HCT116 (cell line): ENCODE measurements around the gene B3GNT5. TPM values are rescaled to one million over a fixed set of nuclear protein-coding genes. Genes with fewer than 3 reads are reported as not detected.

Experiments used
- ATAC-seq: fragments of 200-7000 bp; cut with Tn5 transposase; 2 replicates; pipeline ENCODE4 v1.9.1; 2020; ENCODE audit warnings: mild to moderate bottlenecking, moderate library complexity
- BruUV-seq: library from RNA; stranded (reverse); fragments of 400-500 nt; replicated peaks from 2 replicates; lab custom pipeline; 2021; lab: Mats Ljungman, UMichigan
- CTCF ChIA-PET: fragments of 300-600 bp; sonication (Branson Sonifier 250); formaldehyde crosslinking; loops from one replicate; lab custom pipeline; 2021; ENCODE audit warnings: antibody characterized with exemption; lab: Charles Lee
- POLR2A ChIA-PET: fragments of 300-600, 350-600 bp; sonication (Branson Sonifier 250); formaldehyde crosslinking; loops from one replicate; lab custom pipeline; 2021; ENCODE audit warnings: antibody characterized with exemption; lab: Charles Lee
- RAD21 ChIA-PET, 2 experiments: fragments of 300-600 bp; sonication (Branson Sonifier 250); formaldehyde crosslinking; loops; one replicate each; lab custom pipeline; 2023; ENCODE audit warnings: low total read pairs in 2 of 2; ENCODE audit not compliant: uncharacterized antibody in 2 of 2, unreplicated experiment in 2 of 2, low non-redundant PET in 1 of 2; lab: Charles Lee
- DNase-seq: peaks from one replicate; pipeline ENCODE4 v3.0.0-alpha.2; 2010; ENCODE audit warnings: low read depth, low spot score
- H2AFZ ChIP-seq: fragments of 200-600 bp; shearing (Covaris generic), sonication (generic); 2 replicates; pipeline ENCODE4 v1.6.1; 2017; ENCODE audit warnings: low read depth, mixed run types, mixed read lengths, antibody characterized with exemption, low read length; ENCODE audit not compliant: poor library complexity, severe bottlenecking
- H3K27ac ChIP-seq: 2 replicates; pipeline ENCODE4 v1.5.1; 2012; ENCODE audit warnings: low read depth, low read length
- H3K27me3 ChIP-seq: fragments of 200-600 bp; sonication (generic); 2 replicates; pipeline ENCODE4 v1.6.1; 2016; ENCODE audit warnings: mixed run types, low read length, mixed read lengths; ENCODE audit not compliant: insufficient read depth
- H3K36me3 ChIP-seq, 2 experiments: fragments of 200-500 bp in 1 of 2; fragments of 200-600 bp in 1 of 2; sonication (Bioruptor generic) in 1 of 2; sonication (generic) in 1 of 2; 2 replicates each; pipeline versions ENCODE4 v1.5.1 to v1.6.1; 2014 to 2016; ENCODE audit warnings: low read length in 2 of 2, inconsistent platforms in 1 of 2, mixed read lengths in 1 of 2, mixed run types in 1 of 2; ENCODE audit not compliant: insufficient read depth in 2 of 2, control insufficient read depth in 1 of 2
- H3K4me1 ChIP-seq, 2 experiments: fragments of 200-600 bp in 1 of 2; sonication (generic) in 1 of 2; 2 replicates each; pipeline versions ENCODE4 v1.5.1 to v1.6.1; 2012 to 2017; ENCODE audit warnings: low read length in 2 of 2, inconsistent platforms in 1 of 2, mild to moderate bottlenecking in 1 of 2, mixed read lengths in 1 of 2, mixed run types in 1 of 2, moderate library complexity in 1 of 2; ENCODE audit not compliant: insufficient read depth in 2 of 2, control insufficient read depth in 1 of 2
- H3K4me2 ChIP-seq: fragments of 200-600 bp; sonication (generic); 2 replicates; pipeline ENCODE4 v1.6.1; 2017; ENCODE audit warnings: mixed run types, low read length, mixed read lengths
- H3K4me3 ChIP-seq, 2 experiments: fragments of 200-600 bp in 1 of 2; sonication (generic) in 1 of 2; replicated peaks in 1 of 2; 2 replicates each; pipeline ENCODE4 v1.5.1; 2011 to 2016; ENCODE audit warnings: low read length in 2 of 2, control low read depth in 1 of 2, low read depth in 1 of 2, mild to moderate bottlenecking in 1 of 2, mixed read lengths in 1 of 2, mixed run types in 1 of 2
- H3K79me2 ChIP-seq: fragments of 200-600 bp; sonication (generic); 2 replicates; pipeline ENCODE4 v1.6.1; 2017; ENCODE audit warnings: mild to moderate bottlenecking, mixed run types, low read length, moderate library complexity, mixed read lengths; ENCODE audit not compliant: insufficient read depth
- H3K9ac ChIP-seq: fragments of 200-600 bp; sonication (generic); 2 replicates; pipeline ENCODE4 v1.6.1; 2016; ENCODE audit warnings: low read length, mixed read lengths
- H3K9me2 ChIP-seq: fragments of 200-600 bp; sonication (generic), shearing (Covaris generic); 2 replicates; pipeline ENCODE4 v1.6.1; 2017; ENCODE audit warnings: mixed run types, mild to moderate bottlenecking, moderate library complexity; ENCODE audit not compliant: insufficient read depth
- H3K9me3 ChIP-seq, 2 experiments: fragments of 200-500 bp in 1 of 2; fragments of 200-600 bp in 1 of 2; sonication (Bioruptor generic) in 1 of 2; sonication (generic) in 1 of 2; 2 replicates each; pipeline ENCODE4 v1.6.1; 2014 to 2017; ENCODE audit warnings: low read length in 2 of 2, mixed read lengths in 2 of 2, inconsistent platforms in 1 of 2, low read depth in 1 of 2, mild to moderate bottlenecking in 1 of 2, mixed run types in 1 of 2, moderate library complexity in 1 of 2; ENCODE audit not compliant: control insufficient read depth in 1 of 2, insufficient read depth in 1 of 2
- H4K20me1 ChIP-seq: fragments of 200-600 bp; sonication (generic), shearing (Covaris generic); 2 replicates; pipeline ENCODE4 v1.6.1; 2017; ENCODE audit warnings: mixed run types, mild to moderate bottlenecking, moderate library complexity; ENCODE audit not compliant: insufficient read depth
- CBX3 ChIP-seq: IDR thresholded peaks from 2 replicates; pipeline ENCODE4 v1.6.1; 2012; ENCODE audit warnings: low read depth
- CEBPB ChIP-seq: IDR thresholded peaks from 2 replicates; pipeline ENCODE4 v1.6.1; 2012; ENCODE audit warnings: low read depth
- EZH2phosphoT487 ChIP-seq: fragments of 200-600 bp; IDR thresholded peaks from 2 replicates; pipeline ENCODE4 v1.6.1; 2018; ENCODE audit warnings: antibody characterized with exemption, borderline replicate concordance
- JUND ChIP-seq: IDR thresholded peaks from 2 replicates; pipeline ENCODE4 v1.6.1; 2012
- POLR2AphosphoS5 ChIP-seq: IDR thresholded peaks from 2 replicates; pipeline ENCODE4 v1.6.1; 2011; ENCODE audit warnings: mild to moderate bottlenecking, low read depth, low read length, moderate library complexity
- SP1 ChIP-seq: IDR thresholded peaks from 2 replicates; pipeline ENCODE4 v1.6.1; 2012; ENCODE audit warnings: low read depth
- TCF7L2 ChIP-seq: IDR thresholded peaks from 2 replicates; pipeline ENCODE4 v1.7.0; 2011; ENCODE audit warnings: borderline replicate concordance, inconsistent platforms; ENCODE audit not compliant: insufficient read depth, insufficient read length; ENCODE audit errors: extremely low read depth
- YY1 ChIP-seq: IDR thresholded peaks from 2 replicates; pipeline ENCODE4 v1.6.1; 2011; ENCODE audit warnings: low read length, low read depth, moderate library complexity, mild to moderate bottlenecking; ENCODE audit not compliant: insufficient replicate concordance; ENCODE audit errors: extremely low read depth
- ZFX ChIP-seq: fragments of 450-650 bp; IDR thresholded peaks from 2 replicates; pipeline ENCODE4 v1.6.1; 2017
- ZNF274 ChIP-seq: fragments of 200-500 bp; sonication (Bioruptor generic); IDR thresholded peaks from 2 replicates; pipeline ENCODE4 v1.6.1; 2014; ENCODE audit warnings: mild to moderate bottlenecking, low read depth, low read length, inconsistent platforms
- intact Hi-C: fragments of 100-400 bp; cut with micrococcal nuclease; formaldehyde crosslinking; loops from 2 replicates; pipeline ENCODE4 v1.10.0; 2022
- total RNA-seq: library from RNA; stranded (reverse); gene quantifications from one replicate; pipeline ENCODE4 v1.2.1, GENCODE V29; 2021; ENCODE audit not compliant: unreplicated experiment
- TF ChIP-seq, protein P1 (sequence below): IDR thresholded peaks from 2 replicates; pipeline ENCODE4 v1.6.1; 2011; ENCODE audit warnings: mild to moderate bottlenecking, low read length, moderate library complexity; ENCODE audit not compliant: insufficient replicate concordance; ENCODE audit errors: extremely low read depth
- TF ChIP-seq, protein P2 (sequence below), 3 experiments: fragments of 200-600 bp in 1 of 3; sonication (generic) in 1 of 3; IDR thresholded peaks in 2 of 3; conservative IDR thresholded peaks in 1 of 3; 2 replicates each; pipeline ENCODE4 v1.5.1; 2012 to 2017; ENCODE audit warnings: low read depth in 2 of 3, low read length in 2 of 3, antibody characterized with exemption in 1 of 3, borderline replicate concordance in 1 of 3, control low read depth in 1 of 3, mild to moderate bottlenecking in 1 of 3, mixed read lengths in 1 of 3, mixed run types in 1 of 3, moderate library complexity in 1 of 3; ENCODE audit not compliant: insufficient read depth in 1 of 3
- TF ChIP-seq, protein P3 (sequence below): IDR thresholded peaks from 2 replicates; pipeline ENCODE4 v1.6.1; 2012; ENCODE audit warnings: low read depth

The B3GNT5 gene
- total RNA-seq, 1 experiment from 2014 or later: 25.3 TPM

DNA sequence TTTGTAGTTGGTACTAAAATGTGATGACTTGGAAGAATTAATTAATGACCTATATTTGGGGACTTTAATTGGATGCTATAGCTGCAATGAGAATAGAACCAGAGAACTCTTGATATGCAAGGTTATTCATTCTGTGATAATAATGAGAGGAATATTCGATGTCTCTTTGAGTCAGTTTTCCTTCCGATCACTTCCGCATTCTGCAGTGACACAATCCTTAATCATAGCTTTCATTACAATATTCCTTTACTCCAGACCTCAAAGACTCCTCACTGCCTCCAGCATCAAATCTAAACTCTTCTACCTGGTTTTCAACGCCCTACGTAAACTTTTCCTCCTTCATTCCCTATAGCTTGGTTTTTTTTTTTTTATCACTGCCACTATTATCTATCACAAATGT, 21.6 kb downstream of the B3GNT5 start (continued):
- TF ChIP-seq, protein P1, sequence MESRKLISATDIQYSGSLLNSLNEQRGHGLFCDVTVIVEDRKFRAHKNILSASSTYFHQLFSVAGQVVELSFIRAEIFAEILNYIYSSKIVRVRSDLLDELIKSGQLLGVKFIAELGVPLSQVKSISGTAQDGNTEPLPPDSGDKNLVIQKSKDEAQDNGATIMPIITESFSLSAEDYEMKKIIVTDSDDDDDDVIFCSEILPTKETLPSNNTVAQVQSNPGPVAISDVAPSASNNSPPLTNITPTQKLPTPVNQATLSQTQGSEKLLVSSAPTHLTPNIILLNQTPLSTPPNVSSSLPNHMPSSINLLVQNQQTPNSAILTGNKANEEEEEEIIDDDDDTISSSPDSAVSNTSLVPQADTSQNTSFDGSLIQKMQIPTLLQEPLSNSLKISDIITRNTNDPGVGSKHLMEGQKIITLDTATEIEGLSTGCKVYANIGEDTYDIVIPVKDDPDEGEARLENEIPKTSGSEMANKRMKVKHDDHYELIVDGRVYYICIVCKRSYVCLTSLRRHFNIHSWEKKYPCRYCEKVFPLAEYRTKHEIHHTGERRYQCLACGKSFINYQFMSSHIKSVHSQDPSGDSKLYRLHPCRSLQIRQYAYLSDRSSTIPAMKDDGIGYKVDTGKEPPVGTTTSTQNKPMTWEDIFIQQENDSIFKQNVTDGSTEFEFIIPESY: no peak
- no peak for TF ChIP-seq ZNF274

DNA sequence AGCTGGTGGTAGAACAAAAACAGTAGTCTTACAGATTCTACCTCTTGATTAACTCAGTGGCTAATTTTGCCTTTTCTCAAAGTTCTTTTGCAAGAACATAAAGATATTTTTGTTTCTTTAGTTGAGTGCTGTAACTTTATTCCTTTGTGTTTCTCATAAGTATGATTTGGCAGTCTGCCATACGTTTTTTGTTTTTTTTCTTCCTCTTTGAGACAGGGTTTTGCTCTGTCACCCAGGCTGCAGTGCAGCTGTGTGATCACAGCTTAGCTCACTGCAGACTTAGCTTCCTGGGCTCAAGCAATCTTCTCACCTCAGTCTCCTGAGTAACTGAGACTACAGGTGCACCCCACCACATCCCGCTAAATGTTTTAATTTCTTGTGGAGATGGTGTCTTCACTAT, 22.4 kb downstream of the B3GNT5 start:
- peak; percentile 62 for ATAC-seq
- no peak for DNase-seq
- ChIA-PET CTCF (interaction anchor here (0.6 kb wide), 1 partner anchor 174 kb away, joined by 3 read pairs; no protein-coding TSS in a partner anchor), RAD21 (no interaction called here), POLR2A (interaction anchor here (1.2 kb wide), 1 partner anchor 10 kb away, joined by 8 read pairs; no protein-coding TSS in a partner anchor)
- no TSS peak for BruUV-seq
- Histone ChIP-seq H3K27me3 (no peaks in the 10 kb centered on the region), H2AFZ (no peak overlapping the region), H3K9me2 (no peaks in the 10 kb centered on the region), H3K4me1 (peaks cover 5 to 37% of the 10 kb centered on the region in 2 experiments), H4K20me1 (no peaks in the 10 kb centered on the region), H3K4me2 (peak overlapping the region; percentile 67), H3K27ac (no peak overlapping the region), H3K9me3 (no peaks in the 10 kb centered on the region), H3K79me2 (peaks cover 15% of the 10 kb centered on the region), H3K9ac (no peak overlapping the region), H3K4me3 (no peak overlapping the region), H3K36me3 (0 out of 4 replicates have a peak, but pooled peaks cover 0 to 5% of the 10 kb centered on the region in 2 experiments)
- intact Hi-C loops: no loop called here
- TF ChIP-seq, protein P2, sequence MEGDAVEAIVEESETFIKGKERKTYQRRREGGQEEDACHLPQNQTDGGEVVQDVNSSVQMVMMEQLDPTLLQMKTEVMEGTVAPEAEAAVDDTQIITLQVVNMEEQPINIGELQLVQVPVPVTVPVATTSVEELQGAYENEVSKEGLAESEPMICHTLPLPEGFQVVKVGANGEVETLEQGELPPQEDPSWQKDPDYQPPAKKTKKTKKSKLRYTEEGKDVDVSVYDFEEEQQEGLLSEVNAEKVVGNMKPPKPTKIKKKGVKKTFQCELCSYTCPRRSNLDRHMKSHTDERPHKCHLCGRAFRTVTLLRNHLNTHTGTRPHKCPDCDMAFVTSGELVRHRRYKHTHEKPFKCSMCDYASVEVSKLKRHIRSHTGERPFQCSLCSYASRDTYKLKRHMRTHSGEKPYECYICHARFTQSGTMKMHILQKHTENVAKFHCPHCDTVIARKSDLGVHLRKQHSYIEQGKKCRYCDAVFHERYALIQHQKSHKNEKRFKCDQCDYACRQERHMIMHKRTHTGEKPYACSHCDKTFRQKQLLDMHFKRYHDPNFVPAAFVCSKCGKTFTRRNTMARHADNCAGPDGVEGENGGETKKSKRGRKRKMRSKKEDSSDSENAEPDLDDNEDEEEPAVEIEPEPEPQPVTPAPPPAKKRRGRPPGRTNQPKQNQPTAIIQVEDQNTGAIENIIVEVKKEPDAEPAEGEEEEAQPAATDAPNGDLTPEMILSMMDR (IDR thresholded peaks at IDR 0.05 in 2 of 3, conservative IDR thresholded peaks at IDR 0.05 in 1 of 3; ENCODE audit: borderline replicate concordance in 1 of 3, insufficient read depth in 1 of 3, low read depth in 2 of 3, low read length in 2 of 3): no peak
- TF ChIP-seq SP1 (0 out of 2 replicates have a peak, but pooled peaks have one; percentile 18), TCF7L2 (no peak), JUND (no peak), ZNF274 (no peak), CBX3 (0 out of 2 replicates have a peak, but pooled peaks have one; percentile 14), POLR2AphosphoS5 (no peak; the same call in 1 of the 2 replicates), CEBPB (no peak), ZFX (no peak), EZH2phosphoT487 (no peak), YY1 (no peak)
- TF ChIP-seq, protein P3, sequence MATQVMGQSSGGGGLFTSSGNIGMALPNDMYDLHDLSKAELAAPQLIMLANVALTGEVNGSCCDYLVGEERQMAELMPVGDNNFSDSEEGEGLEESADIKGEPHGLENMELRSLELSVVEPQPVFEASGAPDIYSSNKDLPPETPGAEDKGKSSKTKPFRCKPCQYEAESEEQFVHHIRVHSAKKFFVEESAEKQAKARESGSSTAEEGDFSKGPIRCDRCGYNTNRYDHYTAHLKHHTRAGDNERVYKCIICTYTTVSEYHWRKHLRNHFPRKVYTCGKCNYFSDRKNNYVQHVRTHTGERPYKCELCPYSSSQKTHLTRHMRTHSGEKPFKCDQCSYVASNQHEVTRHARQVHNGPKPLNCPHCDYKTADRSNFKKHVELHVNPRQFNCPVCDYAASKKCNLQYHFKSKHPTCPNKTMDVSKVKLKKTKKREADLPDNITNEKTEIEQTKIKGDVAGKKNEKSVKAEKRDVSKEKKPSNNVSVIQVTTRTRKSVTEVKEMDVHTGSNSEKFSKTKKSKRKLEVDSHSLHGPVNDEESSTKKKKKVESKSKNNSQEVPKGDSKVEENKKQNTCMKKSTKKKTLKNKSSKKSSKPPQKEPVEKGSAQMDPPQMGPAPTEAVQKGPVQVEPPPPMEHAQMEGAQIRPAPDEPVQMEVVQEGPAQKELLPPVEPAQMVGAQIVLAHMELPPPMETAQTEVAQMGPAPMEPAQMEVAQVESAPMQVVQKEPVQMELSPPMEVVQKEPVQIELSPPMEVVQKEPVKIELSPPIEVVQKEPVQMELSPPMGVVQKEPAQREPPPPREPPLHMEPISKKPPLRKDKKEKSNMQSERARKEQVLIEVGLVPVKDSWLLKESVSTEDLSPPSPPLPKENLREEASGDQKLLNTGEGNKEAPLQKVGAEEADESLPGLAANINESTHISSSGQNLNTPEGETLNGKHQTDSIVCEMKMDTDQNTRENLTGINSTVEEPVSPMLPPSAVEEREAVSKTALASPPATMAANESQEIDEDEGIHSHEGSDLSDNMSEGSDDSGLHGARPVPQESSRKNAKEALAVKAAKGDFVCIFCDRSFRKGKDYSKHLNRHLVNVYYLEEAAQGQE: no peak
- TF ChIP-seq, protein P1: no peak
